PC-3 (cell line): Measurements from ENCODE around the gene FPR2.

Source experiments
- CTCF ChIP-seq: fragments of 300-600 bp; sonication (generic); conservative IDR thresholded peaks from 2 replicates; pipeline ENCODE4 v1.5.1; 2017; ENCODE audit warnings: antibody characterized with exemption, low read depth, mild to moderate bottlenecking, low read length
- EZH2 ChIP-seq: fragments of 300-600 bp; sonication (generic); IDR thresholded peaks from one replicate; pipeline ENCODE4 v1.6.1; 2017; ENCODE audit warnings: antibody characterized with exemption, mild to moderate bottlenecking, low read length; ENCODE audit not compliant: unreplicated experiment

- TF ChIP-seq CTCF (no peak), EZH2 (no peak)
These were observed 20.6 kb upstream of the FPR2 start for GRCh38 chr19:51740356-51740755.
